CD4-positive, alpha-beta T cell (primary cell): ENCODE data around the gene SAMD3. TPM values are rescaled to one million over a fixed set of nuclear protein-coding genes. Genes with fewer than 3 reads are reported as not detected.
A peak's percentile ranks its signal among the peaks of the same experiment; 100 is the strongest.
"Not testable (repeated sequence)": the region's sequence is repeated elsewhere in the genome, so short reads cannot be mapped to it uniquely, and the experiment has no call there.

Source experiments
- ATAC-seq: fragments of 200-7000 bp; cut with Tn5 transposase; one replicate; pipeline ENCODE4 v1.10.0; 2022; ENCODE audit warnings: mild to moderate bottlenecking; ENCODE audit not compliant: poor library complexity
- CTCF ChIA-PET: fragments of 350-600 bp; sonication (Branson Sonifier 250); formaldehyde crosslinking; loops from one replicate; lab custom pipeline; 2021; ENCODE audit warnings: antibody characterized with exemption, inconsistent platforms; lab: Charles Lee
- POLR2A ChIA-PET: fragments of 350-600 bp; sonication (Branson Sonifier 250); formaldehyde crosslinking; loops from one replicate; lab custom pipeline; 2021; ENCODE audit warnings: antibody characterized with exemption, inconsistent platforms; lab: Charles Lee
- DNase-seq, 14 experiments: peaks; one replicate each; pipeline ENCODE4 v3.0.0-alpha.2; 2013 to 2020; ENCODE audit warnings: mixed read lengths in 2 of 14
- H3K27ac ChIP-seq, 2 donors: one replicate each; pipeline versions ENCODE4 v1.5.1 to v1.7.0; 2013; ENCODE audit warnings: low read length in 2 of 2, low read depth in 1 of 2, mild to moderate bottlenecking in 1 of 2
- H3K27me3 ChIP-seq, 2 experiments: 1 replicate in 1 of 2; 2 replicates in 1 of 2; pipeline versions ENCODE4 v1.6.1 to v1.7.0; 2013; ENCODE audit warnings: low read length in 2 of 2, control low read depth in 1 of 2, mild to moderate bottlenecking in 1 of 2, moderate library complexity in 1 of 2; ENCODE audit not compliant: insufficient read depth in 2 of 2, control insufficient read depth in 1 of 2
- H3K36me3 ChIP-seq: one replicate; pipeline ENCODE4 v1.6.1; 2013; ENCODE audit warnings: low read length, control low read depth; ENCODE audit not compliant: insufficient read depth
- H3K4me1 ChIP-seq: one replicate; pipeline ENCODE4 v1.6.1; 2013; ENCODE audit warnings: low read length, control low read depth; ENCODE audit not compliant: insufficient read depth
- H3K4me3 ChIP-seq: one replicate; pipeline ENCODE4 v1.5.1; 2013; ENCODE audit warnings: mild to moderate bottlenecking, low read length, moderate library complexity
- H3K9me3 ChIP-seq, 2 experiments: 1 replicate in 1 of 2; 2 replicates in 1 of 2; pipeline versions ENCODE4 v1.6.1 to v1.7.0; 2013; ENCODE audit warnings: low read length in 2 of 2, mild to moderate bottlenecking in 2 of 2, control low read depth in 1 of 2, moderate library complexity in 1 of 2; ENCODE audit not compliant: control insufficient read depth in 1 of 2, insufficient read depth in 1 of 2
- H3K27ac Mint-ChIP-seq: one replicate; pipeline ENCODE4 v1.8.0; 2020; ENCODE audit warnings: mixed read lengths
- H3K27me3 Mint-ChIP-seq: one replicate; pipeline ENCODE4 v1.8.0; 2021; ENCODE audit warnings: mixed read lengths
- H3K36me3 Mint-ChIP-seq: one replicate; pipeline ENCODE4 v1.8.0; 2021; ENCODE audit warnings: low read depth, mixed read lengths
- H3K4me1 Mint-ChIP-seq: one replicate; pipeline ENCODE4 v1.8.0; 2021; ENCODE audit warnings: low read depth, mixed read lengths
- H3K4me3 Mint-ChIP-seq: one replicate; pipeline ENCODE4 v1.8.0; 2020; ENCODE audit warnings: mild to moderate bottlenecking, mixed read lengths
- H3K9me3 Mint-ChIP-seq: one replicate; pipeline ENCODE4 v1.8.0; 2020; ENCODE audit warnings: mixed read lengths
- CTCF ChIP-seq: fragments of 200-600 bp; IDR thresholded peaks from one replicate; pipeline ENCODE4 v1.8.0; 2022; ENCODE audit warnings: antibody characterized with exemption, mild to moderate bottlenecking
- intact Hi-C, 2 experiments: fragments of 100-400 bp; cut with DNase I in 1 of 2; cut with micrococcal nuclease in 1 of 2; formaldehyde crosslinking; loops; one replicate each; pipeline versions ENCODE4 v1.15.1 to v1.9.0; 2023 to 2025; cut with DNase I, micrococcal nuclease
- total RNA-seq, 174 experiments: library from RNA in 2 of 174; stranded (reverse) in 2 of 174; gene quantifications; one replicate each; pipeline ENCODE4 v1.2.3 and lab custom pipeline; 2021 to 2026

The SAMD3 gene
- total RNA-seq, 2 experiments from 2014 or later, result 24.3 to 28.7 TPM

GRCh38 chr6:130198483-130199035 lies 24.2 kb downstream of the SAMD3 start:
- H3K4me1 Mint-ChIP-seq, result peaks cover 65% of the 10 kb centered on the region
- no peaks in the 10 kb centered on the region for H3K27me3 Mint-ChIP-seq
- ATAC-seq (no peak), DNase-seq (no peak)
- CTCF ChIA-PET, result no interaction called here
- H3K27ac Mint-ChIP-seq, result no peak overlapping the region
- POLR2A ChIA-PET, result interaction anchor here (0.6 to 1.3 kb wide), 3 partner anchors 17 to 41 kb away, joined by 3 to 4 read pairs (median 3); no protein-coding TSS in a partner anchor
- Histone ChIP-seq H3K27ac (no peak overlapping the region), H3K36me3 (peaks cover 27% of the 10 kb centered on the region), H3K4me3 (no peak overlapping the region), H3K9me3 (peaks cover 0 to 4% of the 10 kb centered on the region in 2 experiments), H3K27me3 (no peaks in the 10 kb centered on the region), H3K4me1 (peaks cover 13% of the 10 kb centered on the region)
- H3K4me3 Mint-ChIP-seq, result no peak overlapping the region
- intact Hi-C loops, result no loop called here
- TF ChIP-seq CTCF, result no peak
- H3K9me3 Mint-ChIP-seq, result peaks cover 4% of the 10 kb centered on the region
- H3K36me3 Mint-ChIP-seq, result peaks cover 71% of the 10 kb centered on the region

GRCh38 chr6:130197816-130198482 lies 24.8 kb downstream of the SAMD3 start:
- DNase-seq, H3K27me3 Mint-ChIP-seq, H3K9me3 Mint-ChIP-seq, H3K4me3 Mint-ChIP-seq, H3K27ac Mint-ChIP-seq, H3K9me3 ChIP-seq, H3K27ac ChIP-seq, CTCF ChIA-PET, ATAC-seq, H3K27me3 ChIP-seq, intact Hi-C loops, H3K4me3 ChIP-seq: not testable (repeated sequence)
- peaks cover 22% of the 10 kb centered on the region for H3K36me3 ChIP-seq
- POLR2A ChIA-PET, result interaction anchor here (1.0 kb wide), 1 partner anchor 21 kb away, joined by 3 read pairs; no protein-coding TSS in a partner anchor
- H3K4me1 Mint-ChIP-seq, result peaks cover 65% of the 10 kb centered on the region
- peaks cover 10% of the 10 kb centered on the region for H3K4me1 ChIP-seq
- peaks cover 71% of the 10 kb centered on the region for H3K36me3 Mint-ChIP-seq

GRCh38 chr6:130194434-130194833 lies 28.3 kb downstream of the SAMD3 start:
- H3K27me3 Mint-ChIP-seq, CTCF ChIA-PET, POLR2A ChIA-PET, H3K27me3 ChIP-seq, intact Hi-C loops, H3K27ac ChIP-seq, H3K36me3 ChIP-seq, H3K4me3 ChIP-seq, H3K9me3 Mint-ChIP-seq, DNase-seq, ATAC-seq, H3K4me3 Mint-ChIP-seq, H3K9me3 ChIP-seq: not testable (repeated sequence)
- Mint-ChIP-seq H3K36me3 (peaks cover 38% of the 10 kb centered on the region), H3K4me1 (peaks cover 70% of the 10 kb centered on the region), H3K27ac (peak overlapping the region; percentile 64)
- H3K4me1 ChIP-seq, result peaks cover 18% of the 10 kb centered on the region
